Measurements from ENCODE around the gene BTN1A1.

BTN1A1 gene

DNA sequence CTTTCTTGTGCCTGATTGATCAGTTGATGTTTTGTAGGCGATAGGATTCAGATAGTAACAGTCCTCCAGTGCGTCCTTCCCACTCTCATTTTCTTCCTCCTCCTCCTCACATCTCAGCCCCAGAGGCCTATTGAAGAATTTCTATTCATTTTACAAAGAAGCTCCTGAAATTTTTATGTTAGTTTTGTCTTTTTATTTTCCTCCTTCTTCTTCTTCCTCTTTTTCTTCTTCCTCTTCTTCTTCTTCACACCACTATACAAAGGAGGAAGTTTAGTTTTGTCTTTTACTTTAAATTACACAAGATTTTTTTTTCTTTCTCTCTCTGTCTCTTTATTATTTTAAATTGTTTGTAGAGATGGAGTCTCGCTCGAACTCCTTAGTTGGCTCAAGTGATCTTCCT, 23.2 kb upstream of the BTN1A1 start:
- no peak overlapping the region for H2BK5ac ChIP-seq (ENCODE audit: low read length)
- DNase-seq (ENCODE audit: low spot score): no peak
- no CpG with 5 or more reads among the region's 4 CpGs for WGBS, 2 donors (ENCODE audit: extremely low coverage in 2 of 2, insufficient read length in 2 of 2, insufficient replicate concordance in 1 of 2)

DNA sequence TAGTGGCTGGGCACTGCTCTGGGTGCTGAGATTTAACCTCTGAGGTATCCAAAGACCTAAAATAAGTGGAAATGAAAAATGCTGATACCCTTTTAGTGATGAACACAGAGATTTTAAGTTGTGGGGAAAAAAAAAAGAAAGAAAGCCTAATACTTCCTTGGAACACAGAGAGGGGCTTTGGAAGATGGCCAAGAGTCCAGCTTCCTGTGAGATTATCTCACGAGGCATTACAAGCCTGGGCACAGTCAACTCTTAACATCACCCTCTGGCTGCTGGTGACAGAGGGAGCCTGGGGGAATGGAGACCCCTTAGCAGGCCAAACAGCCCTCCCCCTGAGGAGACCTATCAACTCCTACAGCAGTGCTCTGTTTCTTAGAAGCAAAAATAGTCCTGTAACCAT, 22.7 kb upstream of the BTN1A1 start:
- Histone ChIP-seq H2AK5ac (ENCODE audit: low read depth, low read length) (no peak overlapping the region), H3K9ac (ENCODE audit: low read depth, low read length, poor library complexity) (no peak overlapping the region), H2BK120ac (ENCODE audit: low read depth, low read length) (no peak overlapping the region), H3K23ac (ENCODE audit: low read depth, low read length, poor library complexity) (no peak overlapping the region), H4K91ac (ENCODE audit: low read depth, low read length, poor library complexity) (no peak overlapping the region), H3K79me1 (ENCODE audit: low read depth, low read length) (no peaks in the 10 kb centered on the region), H3K4me1 (ENCODE audit: control insufficient read depth in 2 of 2, insufficient read depth in 1 of 2, low read depth in 1 of 2, low read length in 2 of 2) (peaks cover 4 to 9% of the 10 kb centered on the region in 2 donors), H3K27me3 (ENCODE audit: control insufficient read depth in 3 of 3, insufficient read depth in 3 of 3, low read depth in 1 of 3, low read length in 3 of 3) (no peaks in the 10 kb centered on the region), H3K18ac (ENCODE audit: low read length) (no peak overlapping the region), H3K9me3 (replicated peaks in 1 of 2; ENCODE audit: control insufficient read depth in 2 of 2, insufficient read depth in 1 of 2, low read depth in 1 of 2, low read length in 2 of 2) (no peaks in the 10 kb centered on the region), H3K36me3 (replicated peaks in 1 of 2; ENCODE audit: control insufficient read depth in 2 of 2, insufficient read depth in 2 of 2, low read length in 2 of 2) (no peaks in the 10 kb centered on the region), H4K8ac (ENCODE audit: low read depth, low read length) (no peak overlapping the region), H2BK12ac (ENCODE audit: low read length) (no peak overlapping the region), H3K4me2 (ENCODE audit: insufficient read depth, low read length, poor library complexity, severe bottlenecking) (no peak overlapping the region), H3K27ac (replicated peaks; ENCODE audit: low read length) (no peak overlapping the region), H2BK15ac (ENCODE audit: low read length) (no peak overlapping the region), H3K4me3 (ENCODE audit: low read length in 2 of 2) (no peak overlapping the region), H2AFZ (ENCODE audit: low read length) (no peak overlapping the region), H3K4ac (ENCODE audit: low read length) (no peak overlapping the region), H2BK5ac (ENCODE audit: low read length) (no peak overlapping the region), H3K14ac (ENCODE audit: low read length) (no peak overlapping the region)
- no CpG with 5 or more reads among the region's 1 CpG for WGBS, 2 donors (ENCODE audit: extremely low coverage in 2 of 2, insufficient read length in 2 of 2, insufficient replicate concordance in 1 of 2)
- no peak for DNase-seq (ENCODE audit: low spot score)

More for the DNA sequence above, 23.2 kb upstream of the BTN1A1 start:
- H2BK12ac ChIP-seq (ENCODE audit: low read length): no peak overlapping the region
- H3K27ac ChIP-seq (replicated peaks; ENCODE audit: low read length): no peak overlapping the region
- no peaks in the 10 kb centered on the region for H3K36me3 ChIP-seq (replicated peaks in 1 of 2; ENCODE audit: control insufficient read depth in 2 of 2, insufficient read depth in 2 of 2, low read length in 2 of 2)
- no peak overlapping the region for H3K4ac ChIP-seq (ENCODE audit: low read length)
- H3K18ac ChIP-seq (ENCODE audit: low read length): no peak overlapping the region
- H3K23ac ChIP-seq (ENCODE audit: low read depth, low read length, poor library complexity): no peak overlapping the region
- H2BK120ac ChIP-seq (ENCODE audit: low read depth, low read length): no peak overlapping the region
- H3K79me1 ChIP-seq (ENCODE audit: low read depth, low read length): no peaks in the 10 kb centered on the region
- no peak overlapping the region for H4K91ac ChIP-seq (ENCODE audit: low read depth, low read length, poor library complexity)
- no peak overlapping the region for H3K4me2 ChIP-seq (ENCODE audit: insufficient read depth, low read length, poor library complexity, severe bottlenecking)
- H4K8ac ChIP-seq (ENCODE audit: low read depth, low read length): no peak overlapping the region
- no peak overlapping the region for H3K9ac ChIP-seq (ENCODE audit: low read depth, low read length, poor library complexity)
- H3K4me1 ChIP-seq (ENCODE audit: control insufficient read depth in 2 of 2, insufficient read depth in 1 of 2, low read depth in 1 of 2, low read length in 2 of 2): peaks cover 4 to 9% of the 10 kb centered on the region in 2 donors
- no peaks in the 10 kb centered on the region for H3K9me3 ChIP-seq (replicated peaks in 1 of 2; ENCODE audit: control insufficient read depth in 2 of 2, insufficient read depth in 1 of 2, low read depth in 1 of 2, low read length in 2 of 2)
- no peak overlapping the region for H3K14ac ChIP-seq (ENCODE audit: low read length)
- H3K4me3 ChIP-seq (ENCODE audit: low read length in 2 of 2): no peak overlapping the region
- H2AK5ac ChIP-seq (ENCODE audit: low read depth, low read length): no peak overlapping the region
- H3K27me3 ChIP-seq (ENCODE audit: control insufficient read depth in 3 of 3, insufficient read depth in 3 of 3, low read depth in 1 of 3, low read length in 3 of 3): no peaks in the 10 kb centered on the region
- no peak overlapping the region for H2BK15ac ChIP-seq (ENCODE audit: low read length)
- H2AFZ ChIP-seq (ENCODE audit: low read length): no peak overlapping the region

DNA sequence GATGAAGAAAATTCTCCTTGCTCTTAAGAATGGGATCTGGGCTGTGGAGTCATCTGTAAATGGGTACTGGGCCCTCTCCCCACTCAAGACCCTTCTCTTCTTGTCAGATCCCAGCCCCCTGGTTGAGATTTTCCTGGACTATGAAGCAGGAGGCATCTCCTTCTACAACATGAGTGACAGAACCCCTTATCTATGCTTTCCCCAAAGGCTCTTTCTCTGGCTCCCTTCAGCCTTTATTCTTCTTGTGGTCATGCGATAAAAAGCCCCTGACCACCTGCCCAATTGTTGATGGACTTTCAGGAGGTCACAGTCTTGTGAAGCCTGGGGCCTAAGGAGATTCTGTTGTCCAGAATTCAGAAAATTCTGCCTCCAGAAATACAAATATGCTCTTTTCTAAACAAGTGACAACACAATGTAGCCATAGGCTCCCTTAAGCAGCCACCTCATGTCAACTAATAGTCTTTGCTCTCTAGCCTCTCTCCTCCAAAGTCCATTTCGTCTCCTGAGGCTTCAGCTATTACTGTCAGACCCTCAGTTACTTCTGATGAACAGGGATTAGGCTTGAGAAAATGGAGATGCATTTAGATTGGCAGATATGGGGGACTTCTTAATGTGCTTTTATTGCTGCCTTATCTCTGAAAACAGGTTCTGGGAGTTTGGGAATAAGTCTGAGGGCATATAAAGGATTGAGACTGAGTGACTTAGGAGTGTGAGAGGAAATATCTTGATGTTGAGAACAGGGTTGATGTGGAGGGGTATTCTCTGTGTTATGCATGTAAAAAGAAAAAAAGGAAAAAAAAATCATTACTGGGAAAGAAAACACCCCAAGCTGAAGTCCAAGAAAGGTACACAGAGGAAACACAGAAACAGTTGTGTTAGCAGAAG, 21.8 kb upstream of the BTN1A1 start:
- Histone ChIP-seq H2BK15ac (ENCODE audit: low read length) (no peak overlapping the region), H3K4ac (ENCODE audit: low read length) (no peak overlapping the region), H2AFZ (ENCODE audit: low read length) (no peak overlapping the region), H3K79me1 (ENCODE audit: low read depth, low read length) (no peaks in the 10 kb centered on the region), H3K36me3 (replicated peaks in 1 of 2; ENCODE audit: control insufficient read depth in 2 of 2, insufficient read depth in 2 of 2, low read length in 2 of 2) (no peaks in the 10 kb centered on the region), H3K4me3 (ENCODE audit: low read length in 2 of 2) (no peak overlapping the region), H3K9ac (ENCODE audit: low read depth, low read length, poor library complexity) (no peak overlapping the region), H3K4me1 (ENCODE audit: control insufficient read depth in 2 of 2, insufficient read depth in 1 of 2, low read depth in 1 of 2, low read length in 2 of 2) (peaks cover 4 to 9% of the 10 kb centered on the region in 2 donors), H2BK120ac (ENCODE audit: low read depth, low read length) (no peak overlapping the region), H3K27ac (replicated peaks; ENCODE audit: low read length) (no peak overlapping the region), H2BK5ac (ENCODE audit: low read length) (no peak overlapping the region), H3K4me2 (ENCODE audit: insufficient read depth, low read length, poor library complexity, severe bottlenecking) (no peak overlapping the region), H4K8ac (ENCODE audit: low read depth, low read length) (no peak overlapping the region), H2BK12ac (ENCODE audit: low read length) (no peak overlapping the region), H3K27me3 (ENCODE audit: control insufficient read depth in 3 of 3, insufficient read depth in 3 of 3, low read depth in 1 of 3, low read length in 3 of 3) (no peaks in the 10 kb centered on the region), H3K14ac (ENCODE audit: low read length) (no peak overlapping the region), H3K9me3 (replicated peaks in 1 of 2; ENCODE audit: control insufficient read depth in 2 of 2, insufficient read depth in 1 of 2, low read depth in 1 of 2, low read length in 2 of 2) (no peaks in the 10 kb centered on the region), H4K91ac (ENCODE audit: low read depth, low read length, poor library complexity) (no peak overlapping the region), H3K23ac (ENCODE audit: low read depth, low read length, poor library complexity) (no peak overlapping the region), H2AK5ac (ENCODE audit: low read depth, low read length) (no peak overlapping the region), H3K18ac (ENCODE audit: low read length) (no peak overlapping the region)
- no peak for DNase-seq (ENCODE audit: low spot score)
- WGBS, 2 donors (ENCODE audit: extremely low coverage in 2 of 2, insufficient read length in 2 of 2, insufficient replicate concordance in 1 of 2): no CpG with 5 or more reads among the region's 2 CpGs

DNA sequence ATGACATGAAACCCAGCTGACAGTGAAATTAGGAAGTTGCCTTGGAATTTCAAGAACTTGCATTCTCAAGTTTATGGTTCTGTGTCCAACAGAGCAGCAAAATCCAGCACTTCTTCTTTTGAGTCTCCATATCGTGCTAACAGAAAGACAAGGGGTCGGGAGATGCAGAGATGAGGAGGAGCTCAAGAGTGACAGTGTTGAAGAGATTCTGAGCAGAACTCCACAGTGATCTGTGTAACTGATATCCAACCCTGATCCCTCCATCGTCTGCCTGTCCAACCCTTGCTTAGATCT, 21.2 kb upstream of the BTN1A1 start:
- Histone ChIP-seq H3K36me3 (replicated peaks in 1 of 2; ENCODE audit: control insufficient read depth in 2 of 2, insufficient read depth in 2 of 2, low read length in 2 of 2) (no peaks in the 10 kb centered on the region), H2BK12ac (ENCODE audit: low read length) (no peak overlapping the region), H2AFZ (ENCODE audit: low read length) (no peak overlapping the region), H3K4me3 (ENCODE audit: low read length in 2 of 2) (no peak overlapping the region), H3K4me2 (ENCODE audit: insufficient read depth, low read length, poor library complexity, severe bottlenecking) (no peak overlapping the region), H4K8ac (ENCODE audit: low read depth, low read length) (no peak overlapping the region), H3K9me3 (replicated peaks in 1 of 2; ENCODE audit: control insufficient read depth in 2 of 2, insufficient read depth in 1 of 2, low read depth in 1 of 2, low read length in 2 of 2) (no peaks in the 10 kb centered on the region), H3K18ac (ENCODE audit: low read length) (no peak overlapping the region), H3K23ac (ENCODE audit: low read depth, low read length, poor library complexity) (no peak overlapping the region), H3K27me3 (ENCODE audit: control insufficient read depth in 3 of 3, insufficient read depth in 3 of 3, low read depth in 1 of 3, low read length in 3 of 3) (no peaks in the 10 kb centered on the region), H3K14ac (ENCODE audit: low read length) (no peak overlapping the region), H4K91ac (ENCODE audit: low read depth, low read length, poor library complexity) (no peak overlapping the region), H3K9ac (ENCODE audit: low read depth, low read length, poor library complexity) (no peak overlapping the region), H3K79me1 (ENCODE audit: low read depth, low read length) (no peaks in the 10 kb centered on the region), H3K27ac (replicated peaks; ENCODE audit: low read length) (no peak overlapping the region), H2BK15ac (ENCODE audit: low read length) (no peak overlapping the region), H2BK120ac (ENCODE audit: low read depth, low read length) (no peak overlapping the region), H3K4ac (ENCODE audit: low read length) (no peak overlapping the region), H2AK5ac (ENCODE audit: low read depth, low read length) (no peak overlapping the region), H2BK5ac (ENCODE audit: low read length) (no peak overlapping the region), H3K4me1 (ENCODE audit: control insufficient read depth in 2 of 2, insufficient read depth in 1 of 2, low read depth in 1 of 2, low read length in 2 of 2) (peaks cover 4 to 9% of the 10 kb centered on the region in 2 donors)
- no CpG with 5 or more reads among the region's 3 CpGs for WGBS, 2 donors (ENCODE audit: extremely low coverage in 2 of 2, insufficient read length in 2 of 2, insufficient replicate concordance in 1 of 2)
- DNase-seq (ENCODE audit: low spot score): no peak
